Stimulated activated naive CD8-positive, alpha-beta T cell treated with anti-CD3 and anti-CD28 coated beads, Interleukin-15, Interleukin-2, amounts not matched to agents 100 U/mL and 50 U/mL, for 24 hours (primary cell): ENCODE data around the gene YIF1A.

Source experiments
- ATAC-seq: fragments of 150-1000 bp; cut with Tn5 transposase; one replicate; pipeline ENCODE4 v1.10.0; 2021
- DNase-seq: peaks from one replicate; pipeline ENCODE4 v3.0.0; 2021

Gene YIF1A, protein sequence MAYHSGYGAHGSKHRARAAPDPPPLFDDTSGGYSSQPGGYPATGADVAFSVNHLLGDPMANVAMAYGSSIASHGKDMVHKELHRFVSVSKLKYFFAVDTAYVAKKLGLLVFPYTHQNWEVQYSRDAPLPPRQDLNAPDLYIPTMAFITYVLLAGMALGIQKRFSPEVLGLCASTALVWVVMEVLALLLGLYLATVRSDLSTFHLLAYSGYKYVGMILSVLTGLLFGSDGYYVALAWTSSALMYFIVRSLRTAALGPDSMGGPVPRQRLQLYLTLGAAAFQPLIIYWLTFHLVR

GRCh38 chr11:66288671-66289547, at the start of gene YIF1A:
Gene YIF1A, minus strand, starts transcription at chr11:66289143. Its CDS starts 158 bp downstream, at chr11:66288985.
- peak; percentile 96 for ATAC-seq

DNA sequence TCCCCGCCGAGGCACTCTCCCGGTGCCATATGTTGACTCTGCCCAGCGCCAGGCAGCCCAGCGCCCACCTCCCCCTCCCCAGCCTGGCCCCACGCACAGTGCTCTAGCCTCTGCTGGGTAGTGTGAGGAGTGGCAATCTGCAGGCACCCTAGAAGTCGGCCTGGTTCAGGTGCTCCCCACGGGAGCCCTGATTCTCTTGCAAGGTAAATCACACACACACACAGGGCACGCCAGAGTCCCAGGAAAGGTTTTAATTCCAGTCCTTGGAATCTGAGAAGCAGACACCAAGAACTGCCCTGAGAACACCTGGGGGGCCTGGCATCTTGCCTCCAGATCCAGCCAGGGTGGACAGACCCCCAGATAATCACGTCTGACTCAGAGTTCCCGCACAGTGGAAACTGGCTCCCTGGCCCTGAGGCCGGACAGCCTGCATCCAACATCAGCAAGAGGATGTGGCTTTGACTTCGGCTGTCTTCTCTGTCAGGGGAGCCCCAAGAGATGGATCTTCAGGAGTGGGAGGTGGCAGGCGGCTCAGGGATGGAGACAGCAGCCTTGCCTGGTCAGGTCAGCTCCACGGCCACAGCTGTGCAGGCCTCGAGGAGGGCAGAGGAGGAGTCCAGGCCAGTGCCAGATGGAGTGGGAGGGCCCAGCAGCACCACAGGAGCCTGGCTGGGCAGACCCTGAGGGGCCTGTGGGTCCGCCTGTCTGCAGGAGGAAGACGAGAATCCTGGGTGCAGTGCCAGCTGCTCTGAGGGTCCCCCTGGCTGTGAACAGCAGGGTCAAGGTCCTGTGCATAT, 48.4 kb upstream of the YIF1A start:
- DNase-seq, result no peak

More at GRCh38 chr11:66288671-66289547, at the start of gene YIF1A:
- peak; percentile 98 for DNase-seq

GRCh38 chr11:66336234-66337102, 47.5 kb upstream of the YIF1A start, which contains the start of gene RIN1:
Gene RIN1, minus strand, starts transcription at chr11:66336434. Its CDS starts 32 bp downstream, at chr11:66336402.
- ATAC-seq (peak; percentile 83), DNase-seq (peak; percentile 84)

More for the DNA sequence above, 48.4 kb upstream of the YIF1A start:
- no peak for ATAC-seq

DNA sequence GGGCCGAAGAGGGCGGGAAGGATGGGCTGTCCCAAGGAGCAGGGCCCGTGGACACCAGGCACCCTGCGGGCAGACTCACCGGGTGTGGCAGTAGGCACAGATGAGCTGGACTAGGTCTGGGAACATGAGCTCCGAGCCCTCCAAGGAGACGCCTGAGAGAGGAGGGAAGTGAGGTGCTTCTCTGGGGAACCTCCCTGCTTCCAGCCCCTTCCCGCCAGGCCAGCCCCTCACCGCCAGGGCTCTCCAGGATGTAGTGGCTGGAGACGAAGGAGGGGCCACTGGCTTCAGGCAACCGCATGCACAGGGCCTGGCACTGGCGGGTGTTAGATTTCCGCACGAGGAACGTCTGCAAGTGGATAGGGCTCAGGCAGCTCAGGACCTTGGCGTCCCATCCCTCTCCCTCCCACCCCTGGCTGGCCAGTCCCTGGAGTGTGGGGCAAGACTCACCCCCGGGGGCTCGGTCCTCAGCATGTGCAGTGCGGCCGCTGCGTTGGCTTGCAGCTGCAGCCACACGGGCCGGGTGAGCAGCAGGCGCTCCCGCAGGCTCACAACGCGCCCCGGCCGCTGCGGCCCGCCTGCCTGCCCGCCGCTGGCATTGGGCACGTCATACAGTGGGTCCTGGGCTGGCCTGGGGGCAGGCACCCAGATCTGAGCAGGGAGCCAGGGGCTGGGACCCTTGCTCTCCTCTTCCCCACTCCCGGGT, 46.7 kb upstream of the YIF1A start:
- DNase-seq (no peak), ATAC-seq (no peak)

DNA sequence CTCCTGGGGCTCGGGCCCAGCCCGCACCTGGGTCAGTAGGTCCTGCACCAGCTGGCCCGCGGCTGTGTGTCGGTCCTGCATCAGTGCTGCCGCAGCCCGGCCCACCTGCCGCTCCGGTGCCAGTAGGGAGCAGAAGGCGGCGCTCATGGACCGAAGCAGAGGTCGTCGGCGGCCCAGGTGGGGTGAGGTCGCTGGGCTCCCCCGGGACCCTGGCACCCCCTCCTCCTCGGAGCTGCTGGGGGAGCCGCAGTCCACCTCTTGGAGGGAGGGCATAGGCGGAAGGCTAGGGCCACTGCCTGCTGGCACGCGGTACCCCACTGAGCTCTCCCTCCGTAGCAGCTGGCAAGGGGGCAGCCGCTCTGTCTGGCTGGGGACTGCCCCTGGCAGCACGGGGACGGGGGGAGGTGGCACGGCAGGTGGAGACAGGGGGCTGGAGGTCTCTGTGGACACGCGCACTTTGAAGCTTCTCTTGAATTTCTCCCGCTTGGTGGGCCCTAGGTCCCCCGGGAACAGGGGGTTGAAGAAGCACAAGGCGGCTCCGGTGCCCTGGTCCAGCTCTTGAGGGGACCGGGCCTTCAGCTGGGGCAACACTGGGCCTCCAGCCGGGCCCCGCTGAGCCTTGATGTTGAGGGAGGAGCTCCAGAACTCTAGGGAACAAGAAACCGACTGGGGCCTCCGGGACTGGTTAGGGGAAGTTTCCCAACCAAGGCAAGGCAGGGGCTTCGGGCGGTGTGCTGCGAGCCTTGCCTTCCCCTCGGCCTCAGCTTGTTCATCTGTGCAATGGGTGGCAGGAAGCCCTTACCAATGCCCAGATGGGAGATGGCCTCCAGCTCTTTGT, 45.9 kb upstream of the YIF1A start:
- DNase-seq, result no peak
- no peak for ATAC-seq

DNA sequence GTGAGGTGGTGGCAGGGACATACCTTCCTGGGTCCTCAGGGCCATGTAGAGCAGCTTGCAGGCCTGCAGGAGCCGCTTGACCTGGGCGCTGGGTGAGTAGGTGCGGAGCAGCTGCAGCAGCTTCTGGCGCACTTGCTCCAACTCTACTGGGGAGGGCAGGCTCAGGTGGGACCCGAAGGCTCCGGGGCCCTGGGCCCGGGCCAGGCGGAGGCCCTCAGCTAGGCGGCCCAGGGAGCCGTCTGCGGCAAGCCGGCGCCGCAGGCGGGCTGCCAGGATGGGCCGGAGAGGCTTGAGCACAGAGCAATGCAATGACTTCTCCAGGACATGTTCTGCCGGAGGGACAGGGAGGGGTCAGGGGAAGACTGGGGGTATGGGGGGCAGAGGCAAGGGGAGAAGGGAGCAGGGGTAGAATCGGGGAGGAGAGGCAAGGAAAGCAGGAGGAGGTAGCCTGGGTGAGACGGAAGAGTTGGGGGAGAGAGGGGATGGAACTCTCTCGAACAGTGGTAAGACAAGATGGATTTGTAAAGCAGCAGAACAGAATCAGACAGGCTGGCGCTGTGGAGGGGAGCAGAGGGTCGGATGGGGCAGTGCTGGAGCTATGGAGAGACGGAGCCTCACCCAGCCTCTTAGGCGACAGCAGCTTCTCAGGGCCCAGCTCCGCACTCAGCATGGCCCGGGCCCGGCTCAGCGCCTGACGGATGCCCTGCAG, 45.1 kb upstream of the YIF1A start:
- DNase-seq (no peak), ATAC-seq (no peak)

DNA sequence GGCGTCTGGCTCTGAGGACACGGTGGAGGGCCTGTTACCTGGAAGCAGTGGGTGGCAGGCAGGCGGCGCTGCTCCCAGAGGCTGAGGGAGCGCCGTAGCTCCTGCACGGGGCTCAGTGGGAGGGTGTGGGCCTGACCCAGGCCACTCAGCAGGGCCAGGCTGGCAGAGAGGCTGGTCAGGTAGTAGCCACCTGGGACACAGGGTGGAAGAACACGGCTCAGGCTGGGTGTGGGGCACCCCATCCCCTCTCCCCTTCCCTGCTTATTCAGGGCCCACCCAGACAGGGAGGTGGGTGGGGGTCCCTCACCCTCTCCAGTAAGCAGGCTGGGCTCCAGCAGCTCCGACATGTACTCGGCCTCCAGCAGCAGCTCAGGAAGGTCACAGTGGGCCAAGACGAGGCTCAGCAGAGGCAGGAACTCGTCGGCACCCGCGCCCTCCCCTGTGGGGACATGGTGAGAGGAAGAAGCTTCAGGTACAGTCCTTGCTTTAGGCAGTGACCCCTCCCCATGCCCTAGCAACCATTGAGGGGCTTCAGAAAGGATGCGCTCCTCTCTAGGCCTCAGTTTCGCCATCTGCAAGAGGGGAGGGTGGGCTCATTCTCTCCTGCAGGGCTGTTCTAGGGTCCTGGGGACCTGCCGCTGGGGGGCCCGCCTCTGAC, 44.4 kb upstream of the YIF1A start:
- ATAC-seq, result no peak

GRCh38 chr11:66332371-66333219, 43.7 kb upstream of the YIF1A start:
- no peak for ATAC-seq
- no peak for DNase-seq

More for the DNA sequence above, 44.4 kb upstream of the YIF1A start:
- no peak for DNase-seq

- DNase-seq (no peak), ATAC-seq (no peak)
Measured at GRCh38 chr11:66331542-66332370, 42.8 kb upstream of the YIF1A start.

- ATAC-seq (no peak), DNase-seq (no peak)
Measured at GRCh38 chr11:66330931-66331330, 42.0 kb upstream of the YIF1A start.

DNA sequence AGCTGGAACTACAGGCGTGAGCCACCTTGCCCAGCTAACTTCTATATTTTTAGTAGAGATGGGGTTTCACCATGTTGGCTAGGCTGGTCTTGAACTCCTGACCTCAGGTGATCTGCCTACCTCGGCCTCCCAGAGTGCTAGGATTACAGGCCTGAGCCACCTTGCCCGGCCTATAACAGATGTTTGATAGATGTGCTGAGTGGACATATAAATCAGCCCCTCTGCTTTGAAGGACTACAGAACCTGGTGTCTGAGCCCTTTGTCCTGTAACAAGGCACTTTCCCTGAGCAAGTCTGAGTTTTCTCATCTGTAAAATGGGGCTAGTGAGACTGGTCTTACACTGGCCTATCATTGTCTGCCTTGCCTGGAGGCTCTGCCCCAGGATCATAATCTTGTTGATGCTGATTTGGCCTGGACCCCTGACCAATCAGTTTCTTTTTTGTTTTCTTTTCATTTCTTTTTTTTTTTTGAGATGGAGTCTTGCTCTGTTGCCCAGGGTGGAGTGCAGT, 40.3 kb upstream of the YIF1A start:
- ATAC-seq (no peak), DNase-seq (no peak)

DNA sequence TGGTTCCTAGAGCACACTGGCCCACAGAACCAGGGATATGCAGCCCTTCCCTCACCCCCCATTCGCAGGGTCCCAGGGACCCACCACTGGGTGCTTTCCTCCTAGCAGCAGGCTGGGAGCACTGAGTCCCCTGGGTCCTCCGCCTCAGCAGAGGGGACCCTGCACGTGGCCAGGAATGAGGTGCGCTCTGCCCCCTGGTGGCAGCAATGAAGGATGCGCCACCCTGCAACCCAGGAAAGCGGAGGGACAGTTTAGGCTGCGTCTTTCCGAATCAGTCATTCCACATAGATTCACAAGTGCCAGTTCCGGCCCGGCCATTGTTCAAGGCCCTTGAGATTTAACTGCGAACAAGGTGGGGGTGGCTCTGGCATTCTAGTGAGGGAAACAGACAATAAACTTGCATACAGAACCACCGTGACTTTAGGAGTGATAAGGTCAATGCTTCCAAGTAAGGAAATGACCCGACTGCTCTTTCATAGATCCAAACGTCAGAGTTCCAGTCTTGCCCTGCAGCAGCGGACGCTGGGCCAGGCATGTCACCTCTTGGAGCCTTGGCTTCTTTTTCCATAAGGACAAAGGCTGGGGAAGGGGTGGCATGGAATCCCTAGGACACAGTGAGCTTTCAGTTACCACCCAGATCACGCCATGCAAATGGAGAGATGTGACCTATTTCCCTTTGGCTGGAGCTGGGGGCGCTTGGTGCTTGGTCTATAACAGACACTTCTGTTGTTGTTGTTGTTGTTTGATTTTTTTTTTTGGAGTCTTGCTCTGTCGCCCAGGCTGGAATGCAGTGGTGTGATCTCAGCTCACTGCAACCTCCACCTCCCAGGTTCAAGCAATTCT, 39.6 kb upstream of the YIF1A start:
- ATAC-seq (peak; percentile 86), DNase-seq (peak; percentile 88)

- ATAC-seq, result peak; percentile 29
- no peak for DNase-seq
Measured at GRCh38 chr11:66328031-66328301, 39.0 kb upstream of the YIF1A start.

GRCh38 chr11:66327171-66328030, 38.5 kb upstream of the YIF1A start:
- peak; percentile 1 for ATAC-seq

More at GRCh38 chr11:66327171-66328030, 38.5 kb upstream of the YIF1A start:
- DNase-seq, result no peak
